Fibroblast of villous mesenchyme (primary cell): ENCODE measurements around the gene UPK2. TPM values are rescaled to one million over a fixed set of nuclear protein-coding genes. Genes with fewer than 3 reads are reported as not detected.

Source experiments
- DNase-seq: peaks from one replicate; pipeline ENCODE4 v3.0.0-alpha.2; 2010; ENCODE audit warnings: low read depth
- H3K4me3 ChIP-seq: 2 replicates; pipeline ENCODE4 v1.5.1; 2011; ENCODE audit warnings: low read depth, mild to moderate bottlenecking, low read length
- CTCF ChIP-seq: IDR thresholded peaks from 2 replicates; pipeline ENCODE4 v1.5.1; 2012; ENCODE audit warnings: low read depth, mild to moderate bottlenecking, low read length; ENCODE audit not compliant: insufficient read depth
- total RNA-seq: library from RNA; depleted of rRNA; stranded (reverse); fragments of >200 nt; gene quantifications from 2 replicates; pipeline ENCODE4 v1.2.3, GENCODE V29; 2012

Gene UPK2
- total RNA-seq, 1 donor: not detected

DNA sequence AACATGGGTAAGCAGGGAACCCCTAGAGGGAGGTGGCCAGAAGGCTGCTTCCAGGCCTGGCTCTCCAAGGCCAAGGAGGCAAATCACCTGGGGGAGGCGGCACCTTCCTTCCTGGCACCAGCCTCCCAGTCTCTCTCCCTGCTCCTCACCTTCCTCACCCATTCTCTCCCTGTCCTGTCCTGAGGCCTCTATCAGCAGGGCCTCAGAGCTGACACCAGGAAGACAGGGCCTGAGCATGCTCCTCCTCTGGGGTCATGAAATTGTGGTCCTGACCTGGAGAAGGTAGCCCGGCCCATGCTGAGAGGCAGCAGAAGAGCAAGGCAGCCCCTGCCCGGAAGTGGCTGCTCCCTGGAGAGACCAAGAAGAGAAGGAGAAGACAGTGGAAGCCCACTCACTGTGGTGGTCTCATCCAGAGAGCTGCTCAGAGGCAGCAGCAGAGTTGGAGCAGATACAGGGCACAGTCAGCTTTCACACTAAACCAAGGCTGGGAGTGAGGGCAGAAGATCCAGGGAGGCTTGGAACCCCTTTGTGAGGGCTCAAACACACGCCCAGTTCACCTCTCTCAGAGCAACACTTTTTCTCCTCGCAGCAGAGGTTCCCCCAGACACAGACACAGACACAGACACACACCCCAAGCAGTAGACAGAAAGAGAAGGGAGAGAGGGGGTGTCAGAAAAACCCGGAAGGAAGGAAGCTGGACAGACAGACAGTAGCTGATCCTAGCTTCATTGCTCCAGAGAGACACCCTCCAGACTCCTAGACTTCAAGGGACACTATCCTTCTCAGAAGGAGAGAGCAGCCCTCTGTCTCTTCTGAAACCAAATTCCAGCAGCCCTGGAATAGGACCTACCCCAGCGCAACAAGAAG, 32.1 kb upstream of the UPK2 start:
- DNase-seq: no peak
- no peak for TF ChIP-seq CTCF

DNA sequence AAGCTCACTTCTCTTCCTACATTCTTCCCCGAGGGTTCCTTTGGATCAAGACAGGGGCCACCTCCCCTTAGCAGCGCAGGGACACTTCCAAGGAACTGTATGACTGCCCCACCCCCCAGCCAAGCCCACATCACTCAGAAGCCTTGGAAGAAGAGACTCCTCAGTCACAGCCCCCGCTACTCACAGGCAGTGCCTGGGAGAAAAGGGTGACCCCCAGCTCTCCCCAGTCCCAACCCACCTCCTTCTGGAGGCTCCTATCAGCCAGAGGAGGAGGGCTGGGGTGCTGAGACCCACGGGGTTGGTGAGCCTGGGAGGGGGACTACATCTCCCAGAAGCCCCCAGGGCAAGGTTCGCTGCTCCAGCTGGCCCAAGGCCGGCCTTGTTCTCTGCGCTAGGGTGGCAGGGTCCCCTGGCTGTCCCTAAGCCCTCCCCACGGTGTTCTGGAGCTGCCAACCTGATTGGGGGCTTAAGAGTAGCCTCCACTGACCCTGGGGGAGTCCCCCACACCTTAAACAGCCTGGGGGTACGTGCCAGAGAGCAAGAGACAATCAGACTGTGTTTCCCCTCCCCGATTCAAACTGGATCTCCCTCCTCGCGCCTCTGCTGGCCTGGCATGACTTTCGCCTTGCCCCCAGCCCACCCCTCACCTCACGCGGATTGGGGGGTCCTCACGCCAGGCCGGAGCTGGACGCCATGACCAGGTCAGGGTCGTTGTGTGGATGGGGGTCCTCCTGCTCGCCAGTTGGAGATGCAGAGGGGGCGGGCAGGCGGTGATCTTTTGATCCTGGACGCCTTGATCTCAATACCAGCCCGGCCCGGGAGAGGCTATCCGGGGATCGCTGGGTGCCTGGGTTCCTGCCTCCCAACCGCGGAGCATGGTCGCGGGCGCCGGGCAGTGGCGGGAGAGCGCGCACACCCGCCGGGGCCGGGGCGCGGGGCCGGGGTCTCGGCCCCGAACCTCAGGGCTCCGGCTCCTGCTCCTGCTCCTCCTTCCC, 31.2 kb upstream of the UPK2 start:
- no peak for DNase-seq
- peak overlapping the region; percentile 93 for H3K4me3 ChIP-seq
- no peak for TF ChIP-seq CTCF

More for the DNA sequence above, 32.1 kb upstream of the UPK2 start:
- H3K4me3 ChIP-seq: peak overlapping the region; percentile 93

DNA sequence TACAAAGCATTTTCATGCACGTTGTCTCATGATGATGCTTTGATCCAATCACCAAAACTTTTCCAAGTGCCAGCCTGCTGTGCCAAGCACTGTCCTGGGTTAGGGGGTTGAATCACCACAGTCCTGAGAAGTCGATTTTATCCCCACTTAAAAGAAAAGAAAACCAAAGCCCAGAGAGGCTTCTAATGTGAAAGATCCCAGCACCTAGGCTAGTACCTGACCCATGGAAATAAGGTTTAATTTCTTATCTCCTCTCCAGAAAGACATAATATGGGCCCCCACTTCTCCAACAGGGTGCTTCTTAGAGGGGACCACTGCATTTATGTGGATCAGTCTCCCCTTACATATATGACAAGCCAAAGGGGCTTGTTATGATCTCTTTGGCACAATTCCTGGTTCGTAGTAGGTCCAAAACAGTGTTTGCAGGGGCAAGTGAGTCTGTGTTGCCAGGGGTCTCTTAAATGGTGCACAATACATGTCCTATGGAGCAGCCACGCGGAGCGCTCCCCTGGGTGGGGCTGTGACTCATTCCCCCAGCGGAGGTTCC, 28.5 kb upstream of the UPK2 start:
- no peak overlapping the region for H3K4me3 ChIP-seq
- TF ChIP-seq CTCF: no peak
- no peak for DNase-seq

DNA sequence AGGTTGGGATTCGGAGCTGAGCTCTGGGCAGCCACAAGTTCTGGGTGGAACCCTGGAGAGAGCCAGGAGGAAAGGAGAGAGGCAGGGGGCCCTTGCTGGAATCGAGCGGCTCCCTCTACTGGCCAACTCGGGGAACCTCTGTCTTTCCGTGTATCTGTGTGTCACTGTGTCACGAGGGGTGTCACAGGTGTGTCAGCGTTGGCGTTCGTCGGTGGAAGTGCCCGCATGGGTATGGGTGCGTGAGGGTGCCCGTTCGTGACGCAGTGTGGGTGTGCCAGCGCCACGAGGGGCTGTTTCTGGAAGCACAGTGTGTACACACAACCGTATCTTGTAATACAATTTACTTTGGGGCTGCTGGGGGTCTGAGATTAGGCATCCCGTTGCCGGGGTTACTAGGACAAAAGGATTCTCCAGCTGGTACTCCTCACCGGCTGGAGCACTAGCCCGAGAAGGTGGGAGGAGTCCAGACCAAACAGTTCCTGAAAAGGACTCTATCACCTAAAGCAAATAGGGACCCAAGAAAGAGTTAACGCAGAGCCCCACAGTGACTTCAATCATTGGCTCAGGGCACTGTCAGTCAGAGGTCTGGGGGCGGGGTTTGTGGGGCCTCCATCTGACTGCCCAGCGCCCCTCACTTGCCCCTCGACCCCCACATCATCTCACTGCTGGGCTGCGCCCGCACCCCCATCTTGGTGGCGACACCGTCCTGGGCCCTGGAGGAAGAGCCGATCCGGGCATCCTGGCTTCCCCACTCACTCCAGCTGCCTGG, 27.8 kb upstream of the UPK2 start:
- peak overlapping the region; percentile 77 for H3K4me3 ChIP-seq
- peak; percentile 95 for DNase-seq
- TF ChIP-seq CTCF: peak; percentile 92

DNA sequence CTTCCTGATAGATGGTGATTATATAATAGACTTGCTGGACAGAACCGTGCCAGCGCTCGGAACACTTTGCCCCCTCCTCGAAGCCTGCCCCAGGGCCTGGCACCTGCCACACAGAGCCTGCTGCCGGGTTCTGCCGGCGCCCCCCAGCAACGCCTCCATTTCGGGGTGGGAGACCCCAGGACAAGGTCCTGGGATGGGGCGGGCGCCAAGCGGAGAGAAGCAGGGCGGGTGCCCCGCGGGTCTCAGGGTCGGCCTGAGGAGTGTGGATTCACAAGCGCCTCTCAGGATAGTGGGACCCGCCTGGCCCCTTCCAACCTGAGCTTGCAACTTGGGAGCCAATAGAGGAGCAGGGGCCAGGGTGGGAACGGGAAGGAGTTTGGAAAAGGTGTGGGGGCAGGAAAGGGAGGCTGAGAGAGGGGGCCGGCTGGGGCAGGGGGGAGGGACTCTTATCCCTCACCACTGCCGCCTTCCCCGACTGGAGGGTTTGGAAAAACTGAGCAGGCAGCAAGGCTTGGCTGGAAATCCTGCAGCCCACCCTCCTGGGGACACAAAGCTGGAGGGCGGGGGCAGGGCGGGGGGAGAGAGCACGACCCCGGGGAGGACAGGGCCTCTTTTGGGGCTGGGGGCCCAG, 27.1 kb upstream of the UPK2 start:
- DNase-seq: peak; percentile 65
- TF ChIP-seq CTCF: no peak
- H3K4me3 ChIP-seq: peak overlapping the region; percentile 77
